Panc1 (cell line): ENCODE results near the gene CEP170. TPM values are rescaled to one million over a fixed set of nuclear protein-coding genes. Genes with fewer than 3 reads are reported as not detected.
A peak's percentile ranks its signal among the peaks of the same experiment; 100 is the strongest.

ENCODE experiments used
- ATAC-seq: fragments of 200-7000 bp; cut with Tn5 transposase; 2 replicates; pipeline ENCODE4 v1.9.1; 2020; ENCODE audit warnings: mild to moderate bottlenecking, moderate library complexity
- BruUV-seq: library from RNA; stranded (reverse); fragments of 400-500 nt; replicated peaks from 2 replicates; lab custom pipeline; 2021; lab: Mats Ljungman, UMichigan
- CTCF ChIA-PET: fragments of 300-600 bp; sonication (Branson Sonifier 250); formaldehyde crosslinking; loops from one replicate; lab custom pipeline; 2022; ENCODE audit warnings: antibody characterized with exemption; lab: Charles Lee
- POLR2A ChIA-PET: fragments of 300-600 bp; sonication (Branson Sonifier 250); formaldehyde crosslinking; loops from one replicate; lab custom pipeline; 2022; ENCODE audit warnings: antibody characterized with exemption; lab: Charles Lee
- DNase-seq: peaks from one replicate; pipeline ENCODE4 v3.0.0-alpha.2; 2010; ENCODE audit warnings: low read depth, low spot score
- H3K27ac ChIP-seq: 2 replicates; pipeline ENCODE4 v1.5.1; 2011; ENCODE audit warnings: mild to moderate bottlenecking, low read length, inconsistent platforms
- H3K27me3 ChIP-seq: fragments of 200-500 bp; sonication (Bioruptor generic); 2 replicates; pipeline ENCODE4 v1.6.0; 2014; ENCODE audit warnings: low read length, inconsistent platforms; ENCODE audit not compliant: control insufficient read depth, insufficient read depth
- H3K36me3 ChIP-seq: fragments of 200-500 bp; sonication (Bioruptor generic); 2 replicates; pipeline ENCODE4 v1.5.1; 2014; ENCODE audit warnings: inconsistent platforms, mild to moderate bottlenecking, low read length, moderate library complexity; ENCODE audit not compliant: control insufficient read depth, insufficient read depth
- H3K4me1 ChIP-seq: 2 replicates; pipeline ENCODE4 v1.5.1; 2011; ENCODE audit warnings: inconsistent platforms, mild to moderate bottlenecking, low read length, moderate library complexity; ENCODE audit not compliant: control insufficient read depth, insufficient read depth
- H3K4me3 ChIP-seq, 2 experiments: 2 replicates each; pipeline ENCODE4 v1.5.1; 2011 to 2012; ENCODE audit warnings: low read depth in 2 of 2, low read length in 2 of 2, mild to moderate bottlenecking in 2 of 2, inconsistent platforms in 1 of 2, moderate library complexity in 1 of 2
- H3K9me3 ChIP-seq: fragments of 200-500 bp; sonication (Bioruptor generic); 2 replicates; pipeline ENCODE4 v1.5.1; 2014; ENCODE audit warnings: low read depth, mild to moderate bottlenecking, inconsistent platforms, low read length, moderate library complexity; ENCODE audit not compliant: control insufficient read depth, insufficient read depth
- POLR2AphosphoS5 ChIP-seq: IDR thresholded peaks from 2 replicates; pipeline ENCODE4 v1.6.1; 2012; ENCODE audit warnings: mild to moderate bottlenecking, low read depth, low read length, moderate library complexity
- SIN3A ChIP-seq: IDR thresholded peaks from 2 replicates; pipeline ENCODE4 v1.6.1; 2012; ENCODE audit warnings: low read depth, mild to moderate bottlenecking, low read length, moderate library complexity, borderline replicate concordance; ENCODE audit not compliant: insufficient read depth
- TCF7L2 ChIP-seq: IDR thresholded peaks from 2 replicates; pipeline ENCODE4 v1.6.1; 2011; ENCODE audit warnings: mild to moderate bottlenecking, low read depth, low read length, inconsistent platforms
- in situ Hi-C: cut with HindIII; loops from 2 replicates; pipeline ENCODE4 v1.10.0; 2016; ENCODE audit warnings: low sequenced_read_pairs, low pct_unique_long_range_greater_than_20kb
- intact Hi-C: fragments of 100-400 bp; cut with micrococcal nuclease; formaldehyde crosslinking; loops from one replicate; pipeline ENCODE4 v1.10.0; 2022; ENCODE audit not compliant: unreplicated experiment
- total RNA-seq: library from RNA; stranded (reverse); gene quantifications from one replicate; pipeline ENCODE4 v1.2.1, GENCODE V29; 2021; ENCODE audit not compliant: unreplicated experiment
- TF ChIP-seq, protein P1 (sequence below), 2 experiments: IDR thresholded peaks; 2 replicates each; pipeline ENCODE4 v1.6.1; 2011 to 2012; ENCODE audit warnings: low read depth in 2 of 2, control low read depth in 1 of 2, low read length in 1 of 2, mild to moderate bottlenecking in 1 of 2, moderate library complexity in 1 of 2; ENCODE audit not compliant: insufficient read depth in 1 of 2
- TF ChIP-seq, protein P2 (sequence below): fragments of 450-650 bp; IDR thresholded peaks from 2 replicates; pipeline ENCODE4 v1.5.1; 2017; ENCODE audit warnings: mild to moderate bottlenecking

The CEP170 gene
- total RNA-seq, 1 experiment from 2014 or later: 89.3 TPM

DNA sequence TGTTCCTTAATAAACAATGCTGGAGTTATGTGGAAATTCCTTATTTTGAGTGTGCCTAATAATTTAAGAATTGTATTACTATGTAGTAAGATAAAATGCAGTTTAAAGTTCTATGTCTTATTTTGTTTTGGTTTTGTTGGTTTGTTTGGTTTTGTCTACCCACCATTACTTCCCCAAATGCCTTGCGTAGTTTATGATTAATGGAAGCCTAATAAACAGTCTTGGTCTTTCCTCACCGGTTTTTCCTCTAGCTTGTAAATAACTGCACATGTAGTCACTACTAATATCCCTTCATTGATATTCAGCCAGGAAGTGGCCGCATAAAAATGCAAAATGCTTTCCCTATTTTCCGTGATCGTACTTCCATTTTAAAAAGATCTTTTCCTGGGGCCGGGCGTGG is 3.6 kb upstream of the CEP170 start:
- no peak for TF ChIP-seq SIN3A
- TF ChIP-seq, protein P1, sequence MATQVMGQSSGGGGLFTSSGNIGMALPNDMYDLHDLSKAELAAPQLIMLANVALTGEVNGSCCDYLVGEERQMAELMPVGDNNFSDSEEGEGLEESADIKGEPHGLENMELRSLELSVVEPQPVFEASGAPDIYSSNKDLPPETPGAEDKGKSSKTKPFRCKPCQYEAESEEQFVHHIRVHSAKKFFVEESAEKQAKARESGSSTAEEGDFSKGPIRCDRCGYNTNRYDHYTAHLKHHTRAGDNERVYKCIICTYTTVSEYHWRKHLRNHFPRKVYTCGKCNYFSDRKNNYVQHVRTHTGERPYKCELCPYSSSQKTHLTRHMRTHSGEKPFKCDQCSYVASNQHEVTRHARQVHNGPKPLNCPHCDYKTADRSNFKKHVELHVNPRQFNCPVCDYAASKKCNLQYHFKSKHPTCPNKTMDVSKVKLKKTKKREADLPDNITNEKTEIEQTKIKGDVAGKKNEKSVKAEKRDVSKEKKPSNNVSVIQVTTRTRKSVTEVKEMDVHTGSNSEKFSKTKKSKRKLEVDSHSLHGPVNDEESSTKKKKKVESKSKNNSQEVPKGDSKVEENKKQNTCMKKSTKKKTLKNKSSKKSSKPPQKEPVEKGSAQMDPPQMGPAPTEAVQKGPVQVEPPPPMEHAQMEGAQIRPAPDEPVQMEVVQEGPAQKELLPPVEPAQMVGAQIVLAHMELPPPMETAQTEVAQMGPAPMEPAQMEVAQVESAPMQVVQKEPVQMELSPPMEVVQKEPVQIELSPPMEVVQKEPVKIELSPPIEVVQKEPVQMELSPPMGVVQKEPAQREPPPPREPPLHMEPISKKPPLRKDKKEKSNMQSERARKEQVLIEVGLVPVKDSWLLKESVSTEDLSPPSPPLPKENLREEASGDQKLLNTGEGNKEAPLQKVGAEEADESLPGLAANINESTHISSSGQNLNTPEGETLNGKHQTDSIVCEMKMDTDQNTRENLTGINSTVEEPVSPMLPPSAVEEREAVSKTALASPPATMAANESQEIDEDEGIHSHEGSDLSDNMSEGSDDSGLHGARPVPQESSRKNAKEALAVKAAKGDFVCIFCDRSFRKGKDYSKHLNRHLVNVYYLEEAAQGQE (IDR thresholded peaks at IDR 0.05; ENCODE audit: insufficient read depth in 1 of 2, low read depth in 2 of 2, low read length in 1 of 2): no peak
- no peak for TF ChIP-seq TCF7L2
- no peak for TF ChIP-seq POLR2AphosphoS5
- TF ChIP-seq, protein P2, sequence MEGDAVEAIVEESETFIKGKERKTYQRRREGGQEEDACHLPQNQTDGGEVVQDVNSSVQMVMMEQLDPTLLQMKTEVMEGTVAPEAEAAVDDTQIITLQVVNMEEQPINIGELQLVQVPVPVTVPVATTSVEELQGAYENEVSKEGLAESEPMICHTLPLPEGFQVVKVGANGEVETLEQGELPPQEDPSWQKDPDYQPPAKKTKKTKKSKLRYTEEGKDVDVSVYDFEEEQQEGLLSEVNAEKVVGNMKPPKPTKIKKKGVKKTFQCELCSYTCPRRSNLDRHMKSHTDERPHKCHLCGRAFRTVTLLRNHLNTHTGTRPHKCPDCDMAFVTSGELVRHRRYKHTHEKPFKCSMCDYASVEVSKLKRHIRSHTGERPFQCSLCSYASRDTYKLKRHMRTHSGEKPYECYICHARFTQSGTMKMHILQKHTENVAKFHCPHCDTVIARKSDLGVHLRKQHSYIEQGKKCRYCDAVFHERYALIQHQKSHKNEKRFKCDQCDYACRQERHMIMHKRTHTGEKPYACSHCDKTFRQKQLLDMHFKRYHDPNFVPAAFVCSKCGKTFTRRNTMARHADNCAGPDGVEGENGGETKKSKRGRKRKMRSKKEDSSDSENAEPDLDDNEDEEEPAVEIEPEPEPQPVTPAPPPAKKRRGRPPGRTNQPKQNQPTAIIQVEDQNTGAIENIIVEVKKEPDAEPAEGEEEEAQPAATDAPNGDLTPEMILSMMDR: no peak
- Histone ChIP-seq H3K27me3 (no peaks in the 10 kb centered on the region), H3K4me1 (peaks cover 13% of the 10 kb centered on the region; the same call in 1 of the 2 replicates), H3K36me3 (peaks cover 4% of the 10 kb centered on the region; the same call in 1 of the 2 replicates), H3K27ac (no peak overlapping the region), H3K4me3 (no peak overlapping the region), H3K9me3 (no peaks in the 10 kb centered on the region)
- ChIA-PET POLR2A (no interaction called here), CTCF (interaction anchor here (0.6 kb wide), 1 partner anchor 25 kb away, joined by 3 read pairs; no protein-coding TSS in a partner anchor)
- no TSS peak for BruUV-seq
- in situ Hi-C loops: no loop called here
- intact Hi-C loops: no loop called here
- no peak for ATAC-seq
- no peak for DNase-seq

DNA sequence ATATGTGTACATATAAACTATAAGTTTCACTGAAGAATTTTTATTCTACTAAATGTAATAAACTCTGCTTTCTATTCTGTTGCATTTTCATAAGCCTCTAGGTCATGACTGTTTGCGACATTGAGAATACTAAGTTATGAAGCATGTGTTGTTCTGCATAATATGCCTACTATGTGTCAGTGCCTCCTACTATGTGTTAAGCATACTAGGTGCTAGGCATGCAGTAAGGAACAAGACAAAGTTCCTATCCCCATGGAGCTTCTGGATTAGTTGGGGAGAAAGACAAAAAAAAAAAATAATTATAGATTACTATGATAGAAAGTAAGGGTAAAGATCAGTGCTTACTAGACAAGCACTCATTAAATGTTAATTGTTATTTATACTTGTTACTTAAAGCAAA is 2.1 kb upstream of the CEP170 start:
- H3K27me3 ChIP-seq: no peaks in the 10 kb centered on the region
- H3K4me3 ChIP-seq: peak overlapping the region in 1 of 2 experiments; percentile 92; a peak in 2 of 4 replicates
- ChIA-PET CTCF (no interaction called here), POLR2A (no interaction called here)
- H3K36me3 ChIP-seq: peaks cover 4% of the 10 kb centered on the region
- intact Hi-C loops: no loop called here
- peaks cover 5% of the 10 kb centered on the region; the same call in 1 of the 2 replicates for H3K4me1 ChIP-seq
- ATAC-seq (no peak), DNase-seq (no peak)
- H3K9me3 ChIP-seq: no peaks in the 10 kb centered on the region
- no peak overlapping the region for H3K27ac ChIP-seq
- TF ChIP-seq, protein P2: no peak
- TF ChIP-seq POLR2AphosphoS5: no peak
- TF ChIP-seq SIN3A: no peak
- no peak for TF ChIP-seq TCF7L2
- TF ChIP-seq, protein P1 (IDR thresholded peaks at IDR 0.05; ENCODE audit: insufficient read depth in 1 of 2, low read depth in 2 of 2, low read length in 1 of 2): no peak
- in situ Hi-C loops: no loop called here
- BruUV-seq: no TSS peak
